Retinal pigment epithelial cell (primary cell): ENCODE data around the gene CPLX3.

ENCODE experiments used
- DNase-seq: peaks from one replicate; pipeline ENCODE4 v3.0.0-alpha.2; 2010; ENCODE audit warnings: low read depth
- H3K4me3 ChIP-seq: 2 replicates; pipeline ENCODE4 v1.5.1; 2011; ENCODE audit warnings: mild to moderate bottlenecking, low read length, control low read depth, moderate library complexity
- CTCF ChIP-seq: conservative IDR thresholded peaks from 2 replicates; pipeline ENCODE4 v1.5.1; 2011; ENCODE audit warnings: low read depth, low read length, control low read depth, inconsistent platforms

Gene CPLX3

DNA sequence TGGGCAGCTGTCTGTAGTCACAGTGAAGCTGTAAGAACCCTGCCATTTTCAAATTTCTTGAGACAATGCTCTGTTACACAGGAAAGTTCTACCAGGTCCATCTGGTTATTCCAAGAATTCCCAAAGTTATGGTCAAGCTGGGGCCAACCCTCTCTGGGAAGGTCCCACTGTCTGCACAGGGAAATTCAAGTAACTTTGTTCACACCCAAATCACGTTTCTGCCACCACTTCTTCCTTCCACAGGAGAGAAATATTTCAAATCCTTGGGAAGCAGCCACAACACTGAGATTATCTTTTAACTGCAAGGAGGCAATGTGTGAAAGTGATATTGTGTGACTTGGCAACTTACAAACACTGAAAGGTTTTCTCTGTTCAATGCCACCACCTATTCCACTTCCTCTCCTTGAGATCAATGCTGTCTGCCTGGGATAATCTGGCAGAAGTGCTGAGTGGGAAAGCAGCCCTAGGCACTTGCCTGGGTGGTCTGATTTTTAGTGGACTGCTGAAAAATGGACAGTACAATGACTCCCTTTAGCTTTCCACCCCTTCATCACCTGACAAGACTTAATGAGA, 41.1 kb downstream of the CPLX3 start:
- TF ChIP-seq CTCF: no peak
- DNase-seq: no peak
- H3K4me3 ChIP-seq: no peak overlapping the region

- DNase-seq: no peak
- no peak for TF ChIP-seq CTCF
- H3K4me3 ChIP-seq: no peak overlapping the region
Measured at GRCh38 chr15:74868059-74868458, 41.6 kb downstream of the CPLX3 start.

DNA sequence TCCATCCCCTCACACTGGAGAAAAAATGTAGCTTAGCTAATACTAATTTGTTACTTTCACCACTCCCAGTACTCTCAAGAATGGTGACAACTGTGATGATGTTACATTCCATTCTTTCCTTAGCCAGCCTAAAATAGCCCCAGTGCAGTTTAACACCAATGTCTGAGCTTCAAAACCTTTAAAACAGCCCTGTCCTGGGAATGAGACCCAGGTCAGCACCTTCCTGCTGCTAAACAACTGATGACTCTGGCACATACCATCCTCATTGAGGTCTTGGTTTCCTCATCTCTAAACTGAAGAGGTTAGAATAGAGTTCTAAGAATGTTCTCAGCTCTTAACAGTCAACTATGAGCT, 42.9 kb downstream of the CPLX3 start:
- TF ChIP-seq CTCF: no peak
- H3K4me3 ChIP-seq: no peak overlapping the region
- no peak for DNase-seq

DNA sequence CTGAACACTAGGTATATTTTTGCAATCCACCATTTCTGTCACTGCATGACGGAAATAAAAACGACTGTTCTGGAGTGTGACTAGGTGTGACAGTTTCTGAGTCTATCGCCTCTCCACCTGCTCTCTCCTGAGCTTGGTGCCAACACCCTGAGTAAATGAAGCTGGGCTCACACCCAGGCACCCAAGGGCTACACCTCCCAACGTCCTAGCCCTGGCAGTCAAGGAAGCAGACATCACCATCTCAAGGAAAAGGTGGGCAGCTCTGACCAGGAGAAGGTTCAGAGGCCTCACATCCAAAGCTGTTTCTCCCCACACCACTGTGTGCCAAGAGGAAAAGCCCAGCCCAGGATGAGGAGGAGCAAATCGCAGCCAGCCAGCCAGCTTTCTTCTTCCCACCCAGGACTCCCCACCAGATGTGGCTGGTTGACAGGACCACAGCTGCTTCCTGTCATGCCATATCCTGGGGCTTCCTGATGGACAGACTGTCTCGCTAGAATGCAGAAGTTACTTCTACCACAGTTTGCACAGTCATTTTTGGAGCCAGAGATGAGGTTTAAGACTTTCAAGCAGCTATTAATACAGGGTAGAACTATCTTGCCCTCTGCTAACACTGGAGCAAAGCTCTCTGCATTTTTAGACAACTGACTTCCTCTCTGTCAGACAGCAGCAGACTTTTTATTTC, 43.4 kb downstream of the CPLX3 start:
- no peak for TF ChIP-seq CTCF
- no peak for DNase-seq
- no peak overlapping the region for H3K4me3 ChIP-seq

- DNase-seq: no peak
- no peak overlapping the region for H3K4me3 ChIP-seq
- TF ChIP-seq CTCF: no peak
Measured at GRCh38 chr15:74870436-74871215, 44.2 kb downstream of the CPLX3 start.

DNA sequence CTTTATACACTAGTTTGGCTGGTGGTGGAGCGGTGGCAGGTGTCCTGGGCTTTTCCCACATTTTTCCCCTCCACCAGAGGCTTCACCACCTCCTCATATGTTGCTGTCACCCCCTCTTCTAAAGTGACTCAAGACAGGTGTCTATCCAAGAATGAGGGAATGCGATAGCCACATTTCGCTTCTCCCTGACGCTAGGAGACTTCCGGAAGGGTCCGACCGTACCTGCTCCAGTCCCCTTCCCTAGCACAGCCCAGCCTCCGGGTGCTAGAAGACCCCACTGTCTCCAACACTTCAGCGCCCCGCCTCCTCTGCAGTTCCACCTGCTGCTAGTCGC, 46.2 kb downstream of the CPLX3 start:
- no peak for DNase-seq
- H3K4me3 ChIP-seq: peak overlapping the region; percentile 88
- no peak for TF ChIP-seq CTCF
